ENCODE results near the gene UNC13B. TPM values are rescaled to one million over a fixed set of nuclear protein-coding genes. Genes with fewer than 3 reads are reported as not detected.

UNC13B gene
- total RNA-seq, 2 donors from 2014 or later, result 1.00 to 1.1 TPM

- ATAC-seq (no peak), DNase-seq (ENCODE audit: low spot score) (no peak)
- H3K36me3 Mint-ChIP-seq, result no peaks in the 10 kb centered on the region
- no peaks in the 10 kb centered on the region for H3K4me1 Mint-ChIP-seq (ENCODE audit: low read depth in 2 of 2)
- peaks cover 12 to 24% of the 10 kb centered on the region in 2 donors for H3K27me3 Mint-ChIP-seq
- H3K4me3 Mint-ChIP-seq, result no peak overlapping the region
- no peak overlapping the region for H3K27ac Mint-ChIP-seq
- H3K9me3 Mint-ChIP-seq, result no peaks in the 10 kb centered on the region
Observed at GRCh38 chr9:35322075-35322885, 160.5 kb downstream of the UNC13B start.

DNA sequence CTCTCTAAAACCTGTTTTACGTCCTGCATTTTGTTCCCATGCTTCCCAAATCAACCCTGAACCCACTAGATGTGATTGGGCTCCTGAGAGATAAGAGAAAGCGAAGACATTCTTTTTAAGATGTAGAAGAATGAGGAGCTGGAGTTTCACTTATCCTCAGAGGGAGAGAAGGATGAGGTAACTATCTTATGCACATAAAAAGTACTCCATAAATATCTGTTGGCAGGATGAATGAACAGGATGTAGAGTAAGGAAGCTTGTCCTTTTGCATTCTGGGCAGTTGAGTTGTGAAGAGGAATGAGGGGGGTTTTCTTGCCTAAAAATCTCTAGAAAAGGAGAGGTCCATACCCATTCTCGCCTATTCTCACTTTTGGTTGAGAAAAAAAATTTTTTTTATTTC, 163.2 kb downstream of the UNC13B start:
- H3K4me3 Mint-ChIP-seq, result no peak overlapping the region
- no peak overlapping the region for H3K27ac Mint-ChIP-seq

DNA sequence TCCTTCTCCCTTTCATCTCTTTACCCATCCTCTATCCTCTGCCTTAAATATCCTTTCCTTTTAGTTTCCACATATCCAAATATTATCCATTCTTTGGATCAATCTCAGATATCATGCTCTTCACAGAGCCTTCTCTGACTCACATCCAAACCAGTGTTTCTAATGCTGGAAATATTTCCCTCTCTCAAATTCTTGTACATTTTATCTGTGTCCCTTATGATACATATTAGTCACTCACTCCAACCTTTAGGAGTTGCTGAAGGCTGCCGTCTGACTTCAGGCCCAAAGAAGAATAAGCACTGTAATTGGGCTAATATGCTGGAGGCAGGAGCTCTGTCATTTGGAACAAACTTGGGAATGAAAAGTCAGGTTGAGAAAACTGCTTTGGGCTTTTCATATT, 171.7 kb downstream of the UNC13B start:
- Mint-ChIP-seq H3K27ac (no peak overlapping the region), H3K4me3 (no peak overlapping the region), H3K9me3 (no peaks in the 10 kb centered on the region), H3K4me1 (ENCODE audit: low read depth in 2 of 2) (no peaks in the 10 kb centered on the region), H3K36me3 (no peaks in the 10 kb centered on the region), H3K27me3 (peaks cover 19 to 34% of the 10 kb centered on the region in 2 donors)
- no peak for ATAC-seq
- DNase-seq (ENCODE audit: low spot score), result no peak

More for the DNA sequence above, 163.2 kb downstream of the UNC13B start:
- Mint-ChIP-seq H3K27me3 (peaks cover 15 to 32% of the 10 kb centered on the region in 2 donors), H3K4me1 (ENCODE audit: low read depth in 2 of 2) (no peaks in the 10 kb centered on the region), H3K9me3 (no peaks in the 10 kb centered on the region), H3K36me3 (no peaks in the 10 kb centered on the region)
- ATAC-seq, result no peak
- no peak for DNase-seq (ENCODE audit: low spot score)

DNA sequence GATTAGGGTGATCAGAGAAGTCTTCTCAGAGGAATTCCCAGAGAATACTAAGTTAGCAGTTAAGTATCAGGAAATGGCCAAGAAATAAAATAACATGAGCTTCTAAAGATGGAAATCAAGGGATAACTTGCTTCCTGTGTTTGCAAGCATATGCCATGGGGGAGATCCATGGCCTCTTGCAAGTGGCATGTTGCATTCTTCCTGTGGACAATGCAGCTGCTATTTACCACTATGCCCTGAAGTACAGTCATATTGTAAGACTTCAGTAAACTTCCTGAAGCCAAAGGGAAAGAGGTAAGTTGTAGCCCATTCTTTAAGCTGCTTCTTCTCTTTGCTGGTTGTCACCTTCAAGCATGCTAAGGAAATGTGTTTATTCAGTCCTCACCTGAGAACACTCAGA, 173.4 kb downstream of the UNC13B start:
- no peak overlapping the region for H3K4me3 Mint-ChIP-seq
- no peaks in the 10 kb centered on the region for H3K4me1 Mint-ChIP-seq (ENCODE audit: low read depth in 2 of 2)
- DNase-seq (ENCODE audit: low spot score), result no peak
- ATAC-seq, result no peak
- peaks cover 19 to 27% of the 10 kb centered on the region in 2 donors for H3K27me3 Mint-ChIP-seq
- H3K27ac Mint-ChIP-seq, result no peak overlapping the region
- no peaks in the 10 kb centered on the region for H3K36me3 Mint-ChIP-seq
- no peaks in the 10 kb centered on the region for H3K9me3 Mint-ChIP-seq

DNA sequence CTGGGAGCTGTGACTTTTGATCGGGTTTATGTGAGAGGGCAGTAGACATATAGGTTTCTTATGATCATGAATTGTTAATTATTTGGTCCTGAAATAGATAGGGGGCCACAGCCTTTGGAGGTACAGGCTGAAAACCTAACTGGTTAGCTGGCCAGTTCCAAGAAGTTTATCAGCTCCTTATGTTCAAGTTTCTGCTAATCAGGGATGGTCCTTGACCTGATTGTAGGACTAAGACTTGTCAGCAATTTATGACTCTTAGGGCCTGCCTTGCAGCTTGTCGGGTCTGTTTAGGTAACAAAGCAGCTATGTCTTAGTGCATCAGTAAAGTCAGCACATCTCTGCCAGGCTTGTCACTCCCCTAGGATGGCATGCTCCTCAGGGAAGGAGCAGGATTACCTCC, 176.3 kb downstream of the UNC13B start:
- H3K4me3 Mint-ChIP-seq, result no peak overlapping the region
- no peak overlapping the region for H3K27ac Mint-ChIP-seq
- DNase-seq (ENCODE audit: low spot score) (no peak), ATAC-seq (no peak)
- peaks cover 22 to 28% of the 10 kb centered on the region in 2 donors for H3K27me3 Mint-ChIP-seq
- H3K36me3 Mint-ChIP-seq, result no peaks in the 10 kb centered on the region
- no peaks in the 10 kb centered on the region for H3K4me1 Mint-ChIP-seq (ENCODE audit: low read depth in 2 of 2)
- H3K9me3 Mint-ChIP-seq, result no peaks in the 10 kb centered on the region

- Mint-ChIP-seq H3K36me3 (no peaks in the 10 kb centered on the region), H3K9me3 (no peaks in the 10 kb centered on the region), H3K27me3 (peaks cover 21 to 23% of the 10 kb centered on the region in 2 donors), H3K4me1 (ENCODE audit: low read depth in 2 of 2) (no peaks in the 10 kb centered on the region), H3K4me3 (no peak overlapping the region), H3K27ac (no peak overlapping the region)
- DNase-seq (ENCODE audit: low spot score) (no peak), ATAC-seq (no peak)
Observed at GRCh38 chr9:35338561-35339274, 176.9 kb downstream of the UNC13B start.

DNA sequence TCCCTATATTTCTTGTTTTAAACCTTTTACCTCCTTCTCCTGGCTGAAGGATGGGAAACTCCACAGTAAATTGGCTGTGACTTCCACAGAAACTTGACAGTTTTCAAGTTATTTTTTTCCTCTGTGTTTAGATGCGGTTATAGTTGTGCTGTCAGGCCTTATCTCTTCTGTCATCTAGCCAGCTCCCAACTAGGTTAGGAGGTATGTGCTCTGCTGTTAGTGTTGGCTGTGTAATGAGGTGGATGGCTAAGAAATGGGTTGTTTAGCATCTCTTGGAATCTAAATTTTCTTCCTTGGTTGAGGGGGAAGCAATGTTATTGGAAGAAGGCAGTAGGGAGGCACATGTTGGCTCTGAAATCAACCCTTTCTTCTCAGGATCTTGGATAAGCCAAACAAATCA, 178.2 kb downstream of the UNC13B start:
- no peaks in the 10 kb centered on the region for H3K9me3 Mint-ChIP-seq
- no peak for DNase-seq (ENCODE audit: low spot score)
- no peaks in the 10 kb centered on the region for H3K36me3 Mint-ChIP-seq
- H3K4me3 Mint-ChIP-seq, result no peak overlapping the region
- no peaks in the 10 kb centered on the region for H3K4me1 Mint-ChIP-seq (ENCODE audit: low read depth in 2 of 2)
- H3K27ac Mint-ChIP-seq, result no peak overlapping the region
- H3K27me3 Mint-ChIP-seq, result peaks cover 21 to 23% of the 10 kb centered on the region in 2 donors
- ATAC-seq, result no peak

DNA sequence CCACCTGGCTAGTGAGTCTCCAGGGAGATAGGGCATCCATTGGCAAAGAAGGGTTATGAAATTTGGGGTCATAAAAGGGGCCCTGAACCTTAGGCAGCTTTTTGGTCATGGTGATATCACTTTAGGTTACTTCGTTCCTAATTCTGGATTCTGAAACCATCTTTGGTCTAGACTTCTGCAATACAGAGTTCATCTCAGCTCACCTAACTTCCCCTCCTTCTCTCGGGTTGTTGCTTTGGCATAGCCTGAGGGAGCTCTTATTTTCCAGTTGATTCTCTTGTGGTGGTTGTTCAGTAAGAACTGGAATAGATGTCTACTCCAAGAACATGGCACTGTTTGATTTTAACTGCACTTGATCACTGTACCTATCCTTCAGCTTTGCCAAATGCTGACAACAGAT, 179.2 kb downstream of the UNC13B start:
- Mint-ChIP-seq H3K9me3 (no peaks in the 10 kb centered on the region), H3K36me3 (no peaks in the 10 kb centered on the region), H3K4me3 (no peak overlapping the region), H3K4me1 (ENCODE audit: low read depth in 2 of 2) (no peaks in the 10 kb centered on the region), H3K27ac (no peak overlapping the region), H3K27me3 (peaks cover 19% of the 10 kb centered on the region in 2 donors)
- DNase-seq (ENCODE audit: low spot score), result no peak
- ATAC-seq, result no peak

- H3K27me3 Mint-ChIP-seq, result peaks cover 16 to 17% of the 10 kb centered on the region in 2 donors
- no peaks in the 10 kb centered on the region for H3K36me3 Mint-ChIP-seq
- H3K4me3 Mint-ChIP-seq, result no peak overlapping the region
- no peak overlapping the region for H3K27ac Mint-ChIP-seq
- no peaks in the 10 kb centered on the region for H3K4me1 Mint-ChIP-seq (ENCODE audit: low read depth in 2 of 2)
- DNase-seq (ENCODE audit: low spot score) (no peak), ATAC-seq (no peak)
- H3K9me3 Mint-ChIP-seq, result no peaks in the 10 kb centered on the region
Observed at GRCh38 chr9:35341585-35341984, 179.8 kb downstream of the UNC13B start.

DNA sequence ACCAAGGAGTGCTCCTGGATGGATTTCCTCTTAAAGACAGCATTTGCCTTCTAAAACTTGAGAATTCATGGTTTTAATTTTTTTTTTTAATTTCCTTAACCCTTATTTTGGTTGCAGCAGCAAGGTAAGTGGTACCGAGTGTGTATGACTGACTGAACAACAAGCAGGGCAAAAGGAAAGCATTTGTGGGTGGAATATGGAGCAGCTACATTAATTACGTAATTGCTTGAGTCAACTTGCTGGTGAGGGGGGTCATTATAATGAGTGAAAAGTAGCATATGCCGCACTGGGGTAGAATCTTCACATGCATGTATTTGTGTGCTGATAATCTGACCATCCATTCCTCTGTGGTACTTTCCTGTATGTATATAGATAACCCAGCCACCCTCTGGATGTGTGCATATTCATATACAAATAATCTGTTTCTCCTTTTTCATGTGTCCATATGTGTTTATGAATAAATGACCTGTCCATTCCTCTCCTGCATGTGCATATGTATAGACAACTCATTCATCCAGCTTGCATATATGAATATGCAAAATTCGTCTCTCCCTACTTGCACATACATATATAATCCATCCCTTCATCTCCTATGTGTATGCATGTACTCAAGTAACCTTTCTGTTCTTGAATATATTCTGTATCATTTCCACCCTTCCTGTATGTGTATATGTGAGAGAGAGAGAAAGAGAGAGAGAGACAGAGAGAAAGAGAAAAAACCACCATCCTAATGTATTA, 180.6 kb downstream of the UNC13B start:
- Mint-ChIP-seq H3K9me3 (no peaks in the 10 kb centered on the region), H3K36me3 (no peaks in the 10 kb centered on the region), H3K27ac (no peak overlapping the region), H3K27me3 (peaks cover 13 to 16% of the 10 kb centered on the region in 2 donors), H3K4me3 (no peak overlapping the region), H3K4me1 (ENCODE audit: low read depth in 2 of 2) (no peaks in the 10 kb centered on the region)
- no peak for DNase-seq (ENCODE audit: low spot score)
- ATAC-seq, result no peak

DNA sequence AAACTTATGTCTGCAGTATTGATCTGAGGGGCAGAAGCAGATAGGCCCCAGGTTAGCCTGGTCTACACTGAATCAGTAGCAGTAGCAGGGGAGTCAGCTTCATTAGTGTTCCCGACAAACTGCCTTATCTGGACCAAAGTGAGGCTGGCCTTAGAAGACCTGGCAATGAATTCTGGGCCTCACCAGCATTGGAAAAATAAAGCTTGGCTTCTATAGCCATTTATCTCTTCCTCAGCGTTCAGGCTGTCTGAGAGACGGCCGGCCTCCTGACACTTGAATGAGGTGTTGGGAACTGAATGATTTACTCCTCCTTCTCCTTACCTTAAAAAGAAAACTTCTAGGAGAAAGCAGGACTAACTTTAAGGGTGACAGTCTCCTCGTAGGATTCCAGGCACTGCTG, 186.3 kb downstream of the UNC13B start:
- Mint-ChIP-seq H3K9me3 (no peaks in the 10 kb centered on the region), H3K4me1 (ENCODE audit: low read depth in 2 of 2) (no peaks in the 10 kb centered on the region), H3K4me3 (no peak overlapping the region), H3K27ac (no peak overlapping the region), H3K36me3 (no peaks in the 10 kb centered on the region), H3K27me3 (peaks cover 8% of the 10 kb centered on the region in 2 donors)
- ATAC-seq, result no peak
- DNase-seq (ENCODE audit: low spot score), result no peak

- no peaks in the 10 kb centered on the region for H3K36me3 Mint-ChIP-seq
- ATAC-seq, result no peak
- H3K27ac Mint-ChIP-seq, result no peak overlapping the region
- H3K4me3 Mint-ChIP-seq, result no peak overlapping the region
- no peaks in the 10 kb centered on the region for H3K4me1 Mint-ChIP-seq (ENCODE audit: low read depth in 2 of 2)
- H3K9me3 Mint-ChIP-seq, result no peaks in the 10 kb centered on the region
- H3K27me3 Mint-ChIP-seq, result peaks cover 7 to 8% of the 10 kb centered on the region in 2 donors
- no peak for DNase-seq (ENCODE audit: low spot score)
Observed at GRCh38 chr9:35349287-35349990, 187.6 kb downstream of the UNC13B start.

- DNase-seq (ENCODE audit: low spot score), result no peak
- no peak for ATAC-seq
- no peaks in the 10 kb centered on the region for H3K9me3 Mint-ChIP-seq
- no peak overlapping the region for H3K4me3 Mint-ChIP-seq
- no peak overlapping the region for H3K27ac Mint-ChIP-seq
- H3K4me1 Mint-ChIP-seq (ENCODE audit: low read depth in 2 of 2), result no peaks in the 10 kb centered on the region
- no peaks in the 10 kb centered on the region for H3K36me3 Mint-ChIP-seq
- peaks cover 8% of the 10 kb centered on the region in 2 donors for H3K27me3 Mint-ChIP-seq
Observed at GRCh38 chr9:35350212-35350611, 188.4 kb downstream of the UNC13B start.
